GM23248 (cell line): ENCODE measurements around the gene TEX10.

Experiments
- EZH2 ChIP-seq: fragments of 200-600 bp; sonication (generic); IDR thresholded peaks from 2 replicates; pipeline ENCODE4 v1.6.1; 2018; ENCODE audit warnings: antibody characterized with exemption, mild to moderate bottlenecking; ENCODE audit not compliant: insufficient read depth, poor library complexity, severe bottlenecking
- EZH2phosphoT487 ChIP-seq: fragments of 200-600 bp; sonication (generic); IDR thresholded peaks from 2 replicates; pipeline ENCODE4 v1.6.1; 2018; ENCODE audit warnings: antibody characterized with exemption, moderate library complexity, mild to moderate bottlenecking, low read depth; ENCODE audit not compliant: insufficient read depth

GRCh38 chr9:100267211-100267610 lies 85.5 kb downstream of the TEX10 start:
- no peak for TF ChIP-seq EZH2
- no peak for TF ChIP-seq EZH2phosphoT487
